B cell (primary cell): ENCODE data around the gene RPP30. TPM values are rescaled to one million over a fixed set of nuclear protein-coding genes. Genes with fewer than 3 reads are reported as not detected.

ENCODE experiments used
- ATAC-seq: fragments of 200-7000 bp; cut with Tn5 transposase; one replicate; pipeline ENCODE4 v1.10.0; 2021; ENCODE audit warnings: low read depth, mild to moderate bottlenecking, moderate number of reproducible peaks, moderate library complexity
- CTCF ChIA-PET: fragments of 350-600 bp; sonication (Branson Sonifier 250); formaldehyde crosslinking; loops from one replicate; lab custom pipeline; 2021; ENCODE audit warnings: antibody characterized with exemption, inconsistent platforms; lab: Charles Lee
- POLR2A ChIA-PET: fragments of 350-600 bp; sonication (Branson Sonifier 250); formaldehyde crosslinking; loops from one replicate; lab custom pipeline; 2021; ENCODE audit warnings: antibody characterized with exemption; lab: Charles Lee
- DNase-seq: peaks from one replicate; pipeline ENCODE4 v3.0.0; 2013
- H2AFZ ChIP-seq: 2 replicates; pipeline ENCODE4 v1.6.1; 2012; ENCODE audit warnings: mild to moderate bottlenecking, low read depth, low read length; ENCODE audit not compliant: insufficient read depth, poor library complexity, severe bottlenecking
- H3K27ac ChIP-seq, 2 donors: 1 replicate in 1 of 2; 2 replicates in 1 of 2; pipeline ENCODE4 v1.5.1; 2012 to 2013; ENCODE audit warnings: low read length in 2 of 2, mild to moderate bottlenecking in 2 of 2, moderate library complexity in 1 of 2
- H3K27me3 ChIP-seq, 4 experiments: fragments of 200-600 bp in 1 of 4; sonication (generic) in 1 of 4; replicated peaks in 1 of 4; 1 replicate in 2 of 4; 2 replicates in 2 of 4; pipeline versions ENCODE4 v1.6.1 to v1.7.0; 2013 to 2016; ENCODE audit warnings: low read length in 3 of 4, mild to moderate bottlenecking in 2 of 4, mixed read lengths in 1 of 4, moderate library complexity in 1 of 4; ENCODE audit not compliant: insufficient read depth in 4 of 4, control insufficient read depth in 3 of 4; ENCODE audit errors: control extremely low read depth in 1 of 4
- H3K36me3 ChIP-seq, 2 experiments: replicated peaks in 1 of 2; 1 replicate in 1 of 2; 2 replicates in 1 of 2; pipeline versions ENCODE4 v1.6.1 to v1.7.1; 2013; ENCODE audit warnings: low read length in 1 of 2; ENCODE audit not compliant: insufficient read depth in 2 of 2, control insufficient read depth in 1 of 2; ENCODE audit errors: control extremely low read depth in 1 of 2, extremely low read depth in 1 of 2
- H3K4me1 ChIP-seq, 2 donors: fragments of 200-600 bp in 1 of 2; sonication (generic) in 1 of 2; 1 replicate in 1 of 2; 2 replicates in 1 of 2; pipeline versions ENCODE4 v1.5.1 to v1.6.1; 2013 to 2017; ENCODE audit warnings: low read length in 2 of 2; ENCODE audit not compliant: control insufficient read depth in 2 of 2, insufficient read depth in 2 of 2
- H3K4me2 ChIP-seq: replicated peaks from 2 replicates; pipeline ENCODE3; 2012; ENCODE audit warnings: mild to moderate bottlenecking, low read depth, low read length; ENCODE audit not compliant: poor library complexity, severe bottlenecking
- H3K4me3 ChIP-seq, 5 experiments: fragments of 200-600 bp in 1 of 5; sonication (generic) in 1 of 5; 1 replicate in 3 of 5; 2 replicates in 2 of 5; pipeline versions ENCODE4 v1.5.1 to v1.7.0; 2011 to 2016; ENCODE audit warnings: low read length in 4 of 5, mild to moderate bottlenecking in 4 of 5, low read depth in 2 of 5, control low read depth in 1 of 5, moderate library complexity in 1 of 5; ENCODE audit not compliant: insufficient read depth in 1 of 5; ENCODE audit errors: control extremely low read depth in 1 of 5, extremely low read depth in 1 of 5
- H3K79me2 ChIP-seq: fragments of 200-600 bp; sonication (generic); one replicate; pipeline ENCODE4 v1.6.0; 2016; ENCODE audit warnings: low read length; ENCODE audit not compliant: control insufficient read depth, insufficient read depth
- H3K9ac ChIP-seq: fragments of 200-600 bp; sonication (generic); 2 replicates; pipeline ENCODE4 v1.6.1; 2017; ENCODE audit warnings: mild to moderate bottlenecking, low read length, moderate library complexity
- H3K9me3 ChIP-seq, 3 donors: one replicate each; pipeline versions ENCODE4 v1.6.1 to v1.7.1; 2013; ENCODE audit warnings: low read length in 2 of 3; ENCODE audit not compliant: control insufficient read depth in 2 of 3, insufficient read depth in 1 of 3; ENCODE audit errors: control extremely low read depth in 1 of 3
- H4K20me1 ChIP-seq: 2 replicates; pipeline ENCODE4 v1.6.0; 2012; ENCODE audit warnings: mild to moderate bottlenecking, low read length; ENCODE audit not compliant: insufficient read depth, control insufficient read depth, poor library complexity, severe bottlenecking
- H3K27ac Mint-ChIP-seq: one replicate; pipeline ENCODE4 v1.8.0; 2021; ENCODE audit warnings: mixed read lengths
- H3K27me3 Mint-ChIP-seq: one replicate; pipeline ENCODE4 v1.8.0; 2021; ENCODE audit warnings: mixed read lengths
- H3K4me1 Mint-ChIP-seq: one replicate; pipeline ENCODE4 v1.8.0; 2021; ENCODE audit warnings: mixed read lengths
- H3K4me3 Mint-ChIP-seq: one replicate; pipeline ENCODE4 v1.8.0; 2021; ENCODE audit warnings: mixed read lengths
- H3K9me3 Mint-ChIP-seq: one replicate; pipeline ENCODE4 v1.8.0; 2022; ENCODE audit warnings: mixed read lengths; ENCODE audit not compliant: insufficient read depth
- CTCF ChIP-seq: fragments of 200-600 bp; IDR thresholded peaks from one replicate; pipeline ENCODE4 v1.8.0; 2022; ENCODE audit warnings: antibody characterized with exemption, mild to moderate bottlenecking
- EZH2 ChIP-seq: IDR thresholded peaks from 2 replicates; pipeline ENCODE4 v1.6.1; 2012; ENCODE audit warnings: borderline replicate concordance, low read depth, mild to moderate bottlenecking, moderate library complexity, low read length; ENCODE audit not compliant: insufficient read depth, poor library complexity, severe bottlenecking
- WGBS: methylation state at CpG from one replicate; pipeline ENCODE4 v1.1.5; 2013; ENCODE audit warnings: missing lambda C conversion rate; ENCODE audit not compliant: insufficient coverage; 5-methylcytosine and 5-hydroxymethylcytosine counted together
- intact Hi-C: fragments of 100-400 bp; cut with micrococcal nuclease; formaldehyde crosslinking; loops from one replicate; pipeline ENCODE4 v1.10.0; 2022
- polyA plus RNA-seq: library from polyadenylated mRNA; depleted of rRNA; stranded (reverse); fragments of >200 nt; gene quantifications from 2 replicates; pipeline ENCODE4 v1.2.3, GENCODE V29; 2012
- total RNA-seq, 2 donors: library from RNA; stranded (reverse); fragments of 120-200 nt in 1 of 2; gene quantifications; 1 replicate in 1 of 2; 2 replicates in 1 of 2; pipeline versions ENCODE4 v1.2.3 to v1.2.4, GENCODE V29; 2013 to 2022

The RPP30 gene
- total and polyA plus RNA-seq, 2 donors (not counting 1 experiment from before 2014, with no cell fraction given): 28.2 to 41.7 TPM

- Histone ChIP-seq H2AFZ (no peak within 1 kb of the TSS), H3K27me3 (no peaks in the 10 kb centered on the region), H4K20me1 (no peaks in the 10 kb centered on the region), H3K4me2 (no peak within 1 kb of the TSS), H3K27ac (no peak within 1 kb of the TSS), H3K79me2 (no peaks in the 10 kb centered on the region), H3K4me1 (peaks cover 0 to 3% of the 10 kb centered on the region in 2 donors), H3K9me3 (no peaks in the 10 kb centered on the region), H3K9ac (no peak within 1 kb of the TSS), H3K4me3 (no peak within 1 kb of the TSS), H3K36me3 (no peaks in the 10 kb centered on the region)
- TF ChIP-seq CTCF (no peak), EZH2 (no peak)
- no peak for DNase-seq
- H3K4me3 Mint-ChIP-seq: no peak within 1 kb of the TSS
- intact Hi-C loops: no loop called here
- no peaks in the 10 kb centered on the region for H3K27me3 Mint-ChIP-seq
- no peak for ATAC-seq
- WGBS: 96% methylated on average over 3 of the region's 5 CpGs
- POLR2A ChIA-PET: no interaction called here
- peaks cover 8% of the 10 kb centered on the region for H3K4me1 Mint-ChIP-seq
- CTCF ChIA-PET: interaction anchor here (1.1 to 2.4 kb wide), 2 partner anchors 9 to 331 kb away, joined by 3 to 9 read pairs; no protein-coding TSS in a partner anchor
- H3K9me3 Mint-ChIP-seq: no peaks in the 10 kb centered on the region
- no peak within 1 kb of the TSS for H3K27ac Mint-ChIP-seq
Measured at GRCh38 chr10:90920986-90921666, 49.4 kb downstream of the RPP30 start, which contains the start of gene ANKRD1. TSS of gene ANKRD1 (minus strand) at chr10:90921087. CDS start at chr10:90921027, 60 bp downstream.

DNA sequence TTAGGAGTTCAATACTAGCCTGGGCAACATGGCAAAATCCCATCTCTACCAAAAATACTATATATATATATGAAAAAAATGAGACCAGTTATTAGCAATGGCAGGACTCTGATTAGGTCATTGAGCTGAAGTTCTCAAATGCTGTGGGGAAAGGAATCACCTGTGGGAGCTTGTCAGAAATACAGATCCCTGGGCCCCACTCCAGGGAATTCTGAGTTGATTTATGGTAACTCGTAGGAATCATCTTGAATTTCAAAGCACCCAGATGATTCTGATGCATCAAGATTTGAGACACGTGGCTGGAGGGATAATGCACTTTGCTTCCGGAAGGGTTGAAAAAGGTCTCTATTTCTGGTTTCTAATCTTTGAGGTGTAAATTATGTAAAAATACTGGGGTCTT lies 50.1 kb downstream of the RPP30 start:
- Histone ChIP-seq H3K4me3 (no peak overlapping the region), H3K79me2 (no peaks in the 10 kb centered on the region), H2AFZ (no peak overlapping the region), H3K4me1 (peaks cover 0 to 3% of the 10 kb centered on the region in 2 donors), H3K9me3 (no peaks in the 10 kb centered on the region), H3K9ac (no peak overlapping the region), H3K27ac (no peak overlapping the region), H3K27me3 (no peaks in the 10 kb centered on the region), H4K20me1 (no peaks in the 10 kb centered on the region), H3K36me3 (no peaks in the 10 kb centered on the region), H3K4me2 (no peak overlapping the region)
- ATAC-seq: no peak
- Mint-ChIP-seq H3K9me3 (no peaks in the 10 kb centered on the region), H3K27ac (no peak overlapping the region), H3K27me3 (no peaks in the 10 kb centered on the region), H3K4me3 (no peak overlapping the region), H3K4me1 (peaks cover 8% of the 10 kb centered on the region)
- CTCF ChIA-PET: interaction anchor here (2.4 kb wide), 1 partner anchor 10 kb away, joined by 9 read pairs; no protein-coding TSS in a partner anchor
- TF ChIP-seq EZH2 (no peak), CTCF (no peak)
- WGBS: 88% methylated on average over 3 of the region's 3 CpGs
- intact Hi-C loops: no loop called here
- POLR2A ChIA-PET: no interaction called here
- no peak for DNase-seq
